NCI-H524 (cell line): ENCODE data around the gene PRKN.
A peak's percentile ranks its signal among the peaks of the same experiment; 100 is the strongest.

Experiments used
- DNase-seq, 2 experiments: peaks; one replicate each; lab custom pipeline; 2025; lab: John Stamatoyannopoulos, UW

The PRKN gene

DNA sequence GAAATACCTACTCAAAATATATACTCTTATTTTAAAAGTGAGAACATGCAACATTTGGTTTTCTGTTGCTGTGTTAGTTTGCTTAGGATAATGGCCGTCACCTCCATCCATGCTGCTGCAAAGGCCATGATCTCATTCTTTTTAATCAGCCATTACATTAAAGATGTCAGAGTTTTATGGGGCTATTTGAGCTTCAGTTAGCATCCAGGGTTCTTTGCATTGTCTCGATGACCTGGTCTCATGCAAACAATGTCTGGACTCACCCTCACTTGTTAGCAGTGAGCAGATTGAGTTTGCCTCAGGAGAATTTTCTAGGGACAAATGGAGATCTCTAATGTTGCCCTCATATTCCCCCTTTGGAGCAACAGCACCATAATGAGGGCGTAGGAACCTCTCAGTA is 995.0 kb downstream of the PRKN start:
- no peak for DNase-seq

DNA sequence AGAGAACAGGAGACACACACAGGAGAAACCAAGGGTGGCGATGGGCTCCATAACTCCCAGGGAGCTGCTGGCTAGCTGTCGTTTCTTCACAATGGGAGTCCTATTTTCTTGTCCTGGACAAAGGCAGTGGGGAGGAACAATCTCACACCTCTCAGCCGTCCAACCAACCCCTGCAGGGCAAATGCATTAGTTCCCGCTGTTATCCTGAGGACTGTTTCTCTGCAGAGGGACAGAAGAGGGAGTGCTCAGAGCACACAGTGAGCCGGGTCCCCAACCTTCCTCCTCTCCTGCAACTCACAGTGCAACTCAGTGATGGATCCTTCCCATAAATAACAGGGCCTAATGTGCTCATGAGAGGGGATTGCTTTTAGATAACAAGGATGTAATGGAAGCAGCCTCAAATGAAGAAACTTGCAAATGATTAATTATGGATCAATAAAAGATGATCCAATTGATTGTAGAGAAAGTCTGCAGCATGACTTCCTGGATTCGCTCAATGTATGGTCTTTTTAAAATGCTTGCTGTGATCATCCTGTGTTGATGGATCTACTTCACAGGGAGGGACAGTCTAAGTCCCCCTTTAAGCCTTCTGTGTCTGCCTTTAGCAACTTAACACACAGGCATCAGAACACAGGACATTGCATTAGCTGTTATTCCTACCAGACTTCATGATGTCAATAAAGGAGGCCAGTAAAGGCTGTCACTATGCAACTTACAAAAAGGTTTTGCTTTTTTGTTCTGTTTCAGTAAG is 1000.3 kb downstream of the PRKN start:
- no peak for DNase-seq

DNA sequence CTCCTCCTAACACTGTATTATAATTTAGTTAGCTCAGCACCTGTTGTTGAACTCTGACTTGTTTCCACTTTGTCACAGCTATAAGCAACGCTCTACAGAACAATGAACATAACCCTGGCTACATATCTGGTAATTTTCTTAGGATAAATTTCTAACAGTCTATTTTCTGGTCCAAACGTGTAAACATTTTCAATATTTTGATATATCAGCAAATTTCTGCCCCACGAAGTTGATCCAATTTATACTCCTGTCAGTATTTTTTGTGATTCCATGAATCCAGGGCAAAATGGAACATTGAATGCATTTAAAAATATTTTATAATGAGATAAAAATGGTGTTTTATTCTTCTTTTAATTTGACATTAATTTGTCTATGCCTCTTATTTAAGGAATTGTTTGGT is 1005.2 kb downstream of the PRKN start:
- DNase-seq = no peak

DNA sequence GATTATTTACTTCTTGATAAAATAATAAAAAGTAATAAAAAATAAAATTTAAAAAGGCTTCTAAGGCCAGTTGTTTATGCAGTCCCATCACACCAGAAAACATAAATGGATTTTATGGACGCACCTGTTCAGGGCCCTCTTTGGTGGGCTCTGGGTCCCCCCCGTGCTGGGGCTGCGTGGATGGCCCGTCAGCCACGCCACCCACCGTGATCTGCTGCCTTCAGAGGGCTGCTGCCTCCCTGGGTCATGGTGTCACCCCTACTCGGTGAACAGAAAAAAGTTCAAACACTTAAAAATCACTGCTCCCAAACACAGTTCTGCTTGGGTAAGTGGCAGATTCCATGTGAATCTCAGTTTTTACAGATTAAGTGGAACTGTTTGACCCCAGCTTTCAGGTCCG is 1006.1 kb downstream of the PRKN start:
- no peak for DNase-seq

DNA sequence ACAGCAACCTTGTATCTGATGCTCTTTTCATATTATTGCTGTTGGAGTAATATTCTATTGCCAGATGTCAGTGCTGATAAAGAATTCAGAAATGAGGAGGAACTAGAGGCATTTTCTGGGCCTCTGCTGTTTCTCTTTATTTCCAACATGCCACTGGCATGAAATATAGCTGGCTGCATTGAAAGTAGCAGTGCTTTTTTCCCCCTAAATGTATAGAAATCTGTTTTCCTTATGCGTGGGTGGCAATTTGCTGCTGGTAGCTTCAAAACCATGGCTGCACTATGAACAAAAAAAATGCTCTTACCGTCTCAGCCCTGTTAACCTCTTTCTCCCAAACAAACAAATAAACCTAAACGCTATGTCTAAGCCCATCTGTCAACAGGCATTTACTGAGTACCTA is 1011.4 kb downstream of the PRKN start:
- DNase-seq = no peak

DNA sequence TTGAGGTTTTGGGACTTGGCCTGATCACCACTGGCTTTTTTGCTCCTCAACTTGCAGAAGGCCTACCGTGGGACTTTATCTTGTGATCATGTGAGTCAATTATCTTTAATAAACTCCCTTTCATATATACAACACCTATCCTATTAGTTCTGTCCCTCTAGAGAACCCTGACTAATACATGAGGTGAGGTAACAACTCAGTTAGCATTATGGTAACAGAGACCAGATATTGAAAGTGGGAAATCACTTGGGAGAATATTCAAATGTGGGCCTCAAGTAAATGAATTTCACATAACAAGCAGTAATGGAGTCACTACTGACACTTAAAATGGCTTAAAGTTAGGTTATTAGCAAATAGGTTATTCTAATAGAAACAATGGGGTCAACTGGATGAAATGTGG is 1015.6 kb downstream of the PRKN start:
- no peak for DNase-seq

DNA sequence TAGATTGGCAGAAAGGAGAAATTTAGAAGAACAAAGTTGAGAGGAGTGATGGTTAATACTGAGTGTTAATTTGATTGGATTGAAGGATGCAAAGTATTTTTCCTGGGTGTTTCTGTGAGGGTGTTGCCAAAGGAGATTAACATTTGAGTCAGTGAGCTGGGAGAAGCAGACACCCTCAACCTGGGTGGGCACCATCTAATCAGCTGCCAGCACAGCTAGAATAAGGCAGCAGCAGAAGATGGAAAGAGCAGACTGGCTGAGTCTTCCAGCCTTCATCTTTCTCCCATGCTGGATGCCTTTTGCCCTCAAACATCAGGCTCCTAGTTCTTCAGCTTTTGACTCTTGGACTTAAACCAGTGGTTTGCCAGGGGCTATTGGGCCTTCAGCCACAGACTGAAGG is 1016.1 kb downstream of the PRKN start:
- DNase-seq = no peak

DNA sequence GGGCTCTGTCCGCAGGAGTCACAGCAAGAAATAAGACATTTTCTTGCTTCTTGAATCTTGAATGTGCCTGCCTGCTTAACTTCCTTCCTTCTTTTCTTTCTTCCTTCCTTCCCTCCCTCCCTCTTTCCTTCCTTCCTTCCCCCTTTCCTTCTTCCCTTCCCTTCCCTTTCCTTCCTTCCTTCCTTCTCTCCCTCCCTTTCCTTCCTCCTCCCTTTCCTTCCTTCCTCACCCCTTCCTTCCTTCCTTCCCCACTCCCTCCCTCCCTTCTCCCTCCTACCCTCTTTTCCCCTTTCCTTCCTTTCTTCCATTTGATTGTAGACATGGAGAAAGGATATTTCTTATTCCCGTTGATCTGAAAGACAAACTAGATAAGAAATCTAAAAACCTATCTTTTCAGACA is 1016.9 kb downstream of the PRKN start:
- DNase-seq = no peak

DNA sequence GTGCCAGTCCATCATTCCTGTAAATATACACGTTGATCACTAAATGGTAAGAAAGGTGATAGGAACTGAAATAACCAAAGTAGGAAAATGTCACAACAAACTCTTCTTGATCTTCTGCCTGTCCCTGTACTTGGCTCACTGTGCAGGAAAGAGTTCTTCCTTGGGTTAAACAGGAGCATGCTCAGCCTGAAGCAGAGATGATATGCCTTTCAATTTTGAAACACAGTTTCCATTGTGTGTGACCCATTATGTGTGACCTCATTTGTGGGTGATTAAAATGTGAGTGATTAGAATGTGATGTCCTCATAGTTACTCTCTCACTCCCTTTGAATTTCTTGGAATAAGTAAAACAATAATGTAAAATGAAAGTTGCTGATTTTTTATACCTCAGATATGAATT is 1026.5 kb downstream of the PRKN start:
- no peak for DNase-seq

DNA sequence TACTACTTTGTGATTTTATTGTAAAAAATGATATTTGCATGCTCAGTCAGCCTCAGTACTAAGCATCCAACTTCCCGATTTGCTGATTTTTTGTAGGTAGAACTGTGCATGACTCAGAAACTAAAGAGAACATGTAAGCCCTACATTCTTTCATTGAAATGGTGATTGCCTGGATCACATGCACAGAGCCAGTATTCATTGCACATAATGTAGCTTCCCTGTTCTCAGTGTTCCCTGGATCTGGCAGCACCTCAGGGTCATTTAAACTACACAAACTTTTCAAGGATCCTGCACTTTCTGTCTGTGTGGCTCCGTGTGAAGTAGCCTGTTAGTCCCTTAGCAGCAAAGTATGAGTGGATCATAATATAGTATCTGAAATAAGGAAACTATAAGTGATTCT is 1030.8 kb downstream of the PRKN start:
- DNase-seq = no peak

DNA sequence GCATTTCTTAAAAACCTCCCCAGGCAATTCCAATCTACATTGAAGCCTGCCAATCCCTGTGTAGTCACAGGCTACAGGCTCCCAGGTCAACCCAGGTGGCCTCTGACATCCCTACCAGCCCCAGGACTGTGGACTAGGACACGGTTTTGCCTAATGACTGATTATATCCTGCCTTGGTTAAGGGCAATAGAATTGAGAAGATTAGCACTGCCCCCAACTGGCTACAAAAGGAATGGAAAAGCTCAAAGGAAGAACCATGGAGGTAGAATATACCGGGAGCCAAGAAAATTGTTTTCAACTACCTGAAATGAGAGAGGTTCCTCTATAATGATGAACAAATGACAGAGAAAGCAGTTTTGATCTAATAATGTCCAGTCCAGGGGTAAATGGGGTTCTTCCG is 1032.6 kb downstream of the PRKN start:
- peak in 1 of 2 experiments; percentile 38 for DNase-seq

DNA sequence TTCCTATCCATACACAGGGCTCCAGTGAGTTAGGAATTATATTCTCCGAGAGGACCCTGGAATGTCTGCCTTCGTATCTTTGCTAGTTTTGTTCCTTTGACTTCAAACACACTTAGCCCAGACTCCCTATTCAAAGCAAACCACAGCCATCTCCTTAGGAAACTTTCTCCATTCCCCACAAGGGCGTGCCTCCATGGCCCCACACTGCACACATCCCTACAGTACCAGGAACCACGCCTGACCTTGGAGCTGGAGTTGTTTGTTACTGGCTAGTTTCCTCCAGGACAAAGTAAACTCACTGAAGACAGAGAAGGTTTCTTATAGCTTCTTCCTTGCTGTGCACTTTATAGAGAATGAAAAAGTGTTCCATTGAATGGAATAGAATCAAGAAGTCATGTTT is 1040.9 kb downstream of the PRKN start:
- no peak for DNase-seq

DNA sequence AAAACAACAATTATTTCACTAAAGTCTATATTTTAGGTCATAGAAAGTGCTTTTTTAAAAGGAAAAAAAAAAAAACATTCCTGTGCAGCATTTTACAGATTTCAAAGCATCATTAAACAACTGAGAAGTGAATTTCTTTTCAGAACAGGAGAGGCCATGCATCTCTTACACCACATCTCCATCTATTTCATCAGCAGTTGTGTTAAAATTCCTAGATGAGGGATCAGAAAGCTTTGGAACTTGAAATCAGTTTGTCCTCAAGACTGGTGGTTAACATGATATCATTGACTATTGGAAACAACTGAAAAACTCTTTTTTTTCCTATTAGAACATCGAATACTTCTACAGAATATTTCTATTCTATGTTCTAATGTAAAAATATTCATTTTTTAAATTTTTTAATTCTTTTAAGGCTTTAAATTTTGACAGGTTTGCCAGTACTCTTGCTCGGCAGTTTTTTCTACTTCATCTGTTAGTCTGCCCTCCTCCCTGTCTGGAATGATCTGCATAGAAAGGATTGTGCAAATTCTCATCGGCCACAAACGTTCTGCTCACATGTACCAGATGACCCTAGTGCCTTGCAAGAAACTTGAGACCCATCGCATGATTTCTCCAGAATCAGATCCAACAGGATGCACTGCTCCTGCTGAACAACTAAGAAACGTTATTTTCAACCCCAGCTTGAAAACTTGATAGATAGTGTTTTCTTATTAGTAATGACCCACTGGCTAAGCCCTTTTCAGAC is 1042.7 kb downstream of the PRKN start:
- no peak for DNase-seq

DNA sequence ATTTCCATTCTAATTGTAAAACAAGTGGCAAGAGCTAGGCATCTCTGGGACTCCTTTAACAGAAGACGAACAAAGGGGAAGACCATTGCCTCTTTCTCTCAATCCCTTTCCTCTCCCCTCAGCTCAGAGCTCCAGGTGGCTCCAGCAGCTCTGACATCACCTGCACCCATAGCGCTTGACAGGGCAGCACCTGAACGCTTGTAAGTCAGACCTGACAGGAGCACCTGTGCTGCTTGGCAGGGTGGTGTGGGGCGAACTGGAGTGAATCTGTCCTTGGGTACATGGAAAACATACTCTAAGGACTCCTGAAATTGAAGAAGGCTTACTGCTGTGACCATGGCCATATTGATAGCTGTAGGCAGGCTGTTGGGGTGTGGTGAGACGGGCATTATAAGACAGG is 1044.2 kb downstream of the PRKN start:
- DNase-seq = no peak

DNA sequence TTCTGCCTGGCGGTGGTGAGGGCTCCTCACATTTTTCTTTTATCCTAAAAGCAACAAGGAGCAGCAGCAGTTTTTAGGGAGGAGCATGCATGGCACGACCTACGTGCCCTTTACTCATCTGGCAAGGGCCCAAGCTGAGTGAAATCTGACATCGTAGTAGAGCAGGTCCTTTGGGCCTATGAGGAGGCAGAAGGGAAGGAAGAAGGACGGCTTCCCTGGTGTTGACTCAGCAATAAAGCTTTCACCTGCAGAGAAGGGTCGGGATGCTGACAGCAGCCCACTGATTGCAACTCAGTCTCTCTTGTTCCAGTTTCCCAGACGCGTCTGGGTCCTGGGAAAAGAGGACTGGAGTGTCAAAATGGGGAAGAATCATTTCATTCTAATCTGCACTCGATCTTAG is 1044.6 kb downstream of the PRKN start:
- DNase-seq = no peak

DNA sequence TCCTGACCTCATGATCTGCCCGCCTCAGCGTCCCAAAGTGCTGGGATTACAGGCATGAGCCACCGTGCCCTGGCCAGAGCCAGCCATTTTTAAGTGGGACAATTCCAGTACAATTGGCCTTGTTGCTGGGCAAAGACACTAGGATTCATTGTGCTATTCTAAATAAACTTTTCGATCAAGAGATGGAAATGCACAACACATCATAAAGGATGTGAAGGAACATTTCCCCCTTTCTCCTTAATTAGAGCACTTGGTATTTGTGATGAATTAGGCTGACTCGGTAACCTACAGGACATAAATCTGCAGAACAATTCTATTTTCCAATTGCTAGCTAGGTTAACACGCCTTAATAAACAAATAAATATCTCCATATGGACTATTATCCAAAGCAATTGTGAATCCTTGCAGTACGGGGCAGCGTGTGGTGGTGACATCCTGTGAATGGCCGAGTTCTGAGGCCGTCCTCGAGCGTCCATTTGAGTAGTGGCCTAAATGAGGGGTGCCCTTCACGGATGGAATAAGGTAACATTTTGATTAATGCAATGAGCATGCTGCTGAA is 1047.5 kb downstream of the PRKN start:
- no peak for DNase-seq

DNA sequence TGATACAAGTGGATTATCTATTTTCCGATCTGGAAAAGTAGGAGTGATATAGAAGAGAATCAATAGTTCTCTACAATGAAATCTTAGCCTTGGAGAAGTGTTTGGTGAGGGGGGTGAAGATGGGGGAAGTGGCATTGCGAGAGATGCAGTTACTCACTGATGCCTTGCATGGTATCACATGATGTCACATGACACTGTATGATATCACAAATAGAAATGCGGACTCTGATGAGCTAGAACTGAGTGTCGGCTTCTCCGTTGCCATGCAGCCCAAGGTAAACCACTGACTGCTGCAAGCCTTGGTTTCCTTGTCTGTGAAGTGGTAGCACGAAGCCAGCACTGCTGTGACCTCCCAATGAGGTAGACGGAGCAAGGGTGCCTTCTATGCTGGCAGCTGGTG is 1050.4 kb downstream of the PRKN start:
- no peak for DNase-seq

DNA sequence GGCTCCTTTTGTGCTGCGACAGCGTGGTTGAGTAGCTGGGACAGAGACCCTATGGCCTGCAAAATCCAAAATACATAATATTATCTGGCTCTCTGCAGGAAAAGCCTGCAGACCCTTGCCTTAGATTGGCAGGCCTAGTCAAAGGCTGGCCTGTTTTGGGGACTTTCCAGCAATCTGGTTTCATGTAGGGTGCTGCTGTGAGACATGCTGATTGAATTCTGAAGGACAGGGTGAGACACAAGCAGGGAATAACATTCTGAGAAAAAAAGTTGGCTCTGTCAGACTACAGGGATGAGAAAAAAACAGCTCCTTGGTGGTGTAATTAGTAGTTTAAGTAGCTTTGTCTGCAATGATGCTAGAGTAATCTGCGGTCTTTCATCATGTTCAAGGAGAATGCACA is 1051.0 kb downstream of the PRKN start:
- DNase-seq = no peak

DNA sequence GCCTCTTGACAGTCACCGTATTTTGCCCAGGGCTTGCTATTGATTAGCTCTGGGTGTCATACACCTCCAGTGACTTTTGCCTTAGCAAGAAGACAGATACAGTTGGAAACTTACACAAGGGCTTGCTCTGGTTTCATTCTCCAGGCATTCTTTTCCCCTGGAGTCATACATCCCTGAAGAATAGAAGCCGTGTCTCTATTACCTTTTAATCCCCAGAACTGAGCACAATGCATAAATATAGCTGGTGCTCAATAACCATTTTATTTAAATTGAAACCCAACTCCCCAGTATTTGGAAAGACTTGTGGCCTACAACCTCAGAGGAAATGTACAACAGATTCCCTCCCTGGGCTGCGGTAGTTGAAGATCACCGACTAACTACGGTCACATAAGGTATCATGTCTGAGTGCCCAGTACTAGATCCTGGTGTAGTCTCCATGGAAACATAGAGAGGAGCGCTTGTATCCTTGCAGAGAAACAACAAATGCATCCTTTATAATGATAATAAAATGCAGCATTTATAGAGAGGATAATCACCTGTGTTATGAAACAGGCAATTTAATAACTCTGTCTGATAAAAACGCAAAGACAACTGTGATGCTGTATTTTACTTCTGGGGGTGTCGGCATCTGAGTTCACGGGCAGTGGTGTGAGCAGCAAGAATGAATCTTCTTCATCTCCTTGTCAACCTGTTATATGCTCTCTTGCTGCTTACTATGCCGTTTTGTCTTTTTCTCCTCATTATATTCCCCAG is 1052.5 kb downstream of the PRKN start:
- no peak for DNase-seq

DNA sequence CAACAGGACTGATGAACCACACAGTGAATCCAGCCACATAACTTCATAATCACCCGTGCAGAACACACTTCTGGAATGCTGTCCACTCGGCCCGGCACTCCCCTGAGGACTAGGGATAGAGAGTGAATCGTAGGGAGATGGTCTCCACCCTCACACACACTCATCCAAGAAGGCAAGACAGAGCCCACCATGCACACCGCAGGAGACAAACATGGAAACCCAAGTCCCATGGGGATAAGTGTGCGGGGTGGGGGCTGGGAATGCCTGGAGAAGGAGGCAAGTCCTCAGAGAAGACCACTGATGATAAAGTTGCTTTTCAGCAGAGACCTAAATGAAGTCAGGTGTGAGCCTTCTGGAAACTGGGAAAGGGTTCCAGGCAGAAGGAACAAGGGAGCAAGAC is 1054.5 kb downstream of the PRKN start:
- no peak for DNase-seq

DNA sequence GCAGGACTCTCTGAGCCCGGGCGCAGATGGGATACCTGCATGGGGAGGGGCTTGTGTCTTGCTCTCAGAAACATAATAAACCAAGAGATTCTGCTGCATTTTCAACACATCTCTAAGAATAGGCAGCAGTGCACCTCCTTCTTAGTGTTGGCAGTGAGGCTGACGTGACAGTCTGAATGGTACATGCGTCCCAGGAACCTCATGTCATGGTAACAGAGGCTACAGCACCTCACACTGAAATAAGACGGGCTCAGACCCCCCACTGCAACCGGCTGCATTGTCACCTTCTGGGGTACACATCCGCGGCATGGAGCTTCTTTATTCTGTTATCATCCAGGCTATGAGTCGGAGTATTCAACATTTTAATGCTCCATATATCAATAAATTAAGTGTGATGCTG is 1056.4 kb downstream of the PRKN start:
- DNase-seq = no peak

DNA sequence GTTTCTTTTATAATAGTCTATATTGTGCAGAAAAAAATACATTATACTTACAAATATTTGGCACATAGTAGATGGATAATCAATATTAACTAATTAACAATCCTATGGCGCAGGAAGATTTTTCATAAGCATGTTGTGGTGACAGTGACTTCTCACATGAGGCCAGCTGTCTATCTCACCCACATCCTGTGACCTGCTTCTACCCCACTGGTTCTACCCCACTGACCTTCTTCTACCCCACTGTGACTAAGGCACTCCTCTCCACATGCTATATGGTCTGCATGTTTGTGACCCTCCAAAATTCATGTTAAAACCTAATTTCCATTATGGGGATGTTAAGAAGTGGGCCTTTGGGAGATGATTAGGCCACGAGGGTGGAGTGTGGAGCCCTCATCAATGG is 1058.9 kb downstream of the PRKN start:
- no peak for DNase-seq

DNA sequence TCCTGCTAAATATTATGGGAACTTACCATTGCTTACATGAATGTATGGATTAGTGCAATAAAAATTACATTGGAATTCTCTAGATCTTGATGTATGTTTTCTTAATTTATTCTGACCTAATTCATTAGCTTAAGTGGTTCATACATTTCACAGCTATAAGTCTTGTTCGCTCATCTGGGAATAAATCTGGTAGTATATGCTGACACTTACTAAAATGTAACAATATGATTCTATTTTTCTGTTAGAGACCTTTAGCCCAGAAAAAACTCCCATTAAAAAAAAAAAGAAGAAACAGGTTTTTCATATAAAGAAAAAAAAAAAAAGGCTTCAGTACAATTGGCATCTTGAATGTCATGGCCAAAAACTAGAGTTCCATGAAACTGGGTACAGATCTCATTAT is 1059.6 kb downstream of the PRKN start:
- DNase-seq = no peak
